GM21717 (cell line): ENCODE measurements around the gene MARCOL.

Source experiments
- ATAC-seq: cut with Tn5 transposase; IDR thresholded peaks from one replicate; pipeline ENCODE4 v1.9.1; 2021; ENCODE audit warnings: mild to moderate bottlenecking, moderate library complexity; ENCODE audit not compliant: unreplicated experiment

Gene MARCOL, protein sequence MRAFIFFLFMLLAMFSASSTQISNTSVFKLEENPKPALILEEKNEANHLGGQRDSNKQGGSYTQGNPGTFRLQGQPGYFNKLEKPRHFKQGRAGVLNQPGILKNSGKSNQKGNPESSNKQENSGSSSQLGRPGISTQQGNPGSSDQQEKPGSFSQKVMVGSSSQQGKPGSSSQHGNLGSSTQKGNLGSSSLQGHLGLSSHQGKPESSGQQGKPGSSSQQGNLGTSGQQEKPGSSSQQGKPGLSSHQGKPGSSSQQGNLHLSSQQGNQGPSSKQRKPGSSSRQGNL

GRCh38 chr5:148238418-148238794, at the start of gene MARCOL:
Gene MARCOL (plus strand): TSS chr5:148238525. CDS start chr5:148238598, 73 bp downstream.
- ATAC-seq = no peak

DNA sequence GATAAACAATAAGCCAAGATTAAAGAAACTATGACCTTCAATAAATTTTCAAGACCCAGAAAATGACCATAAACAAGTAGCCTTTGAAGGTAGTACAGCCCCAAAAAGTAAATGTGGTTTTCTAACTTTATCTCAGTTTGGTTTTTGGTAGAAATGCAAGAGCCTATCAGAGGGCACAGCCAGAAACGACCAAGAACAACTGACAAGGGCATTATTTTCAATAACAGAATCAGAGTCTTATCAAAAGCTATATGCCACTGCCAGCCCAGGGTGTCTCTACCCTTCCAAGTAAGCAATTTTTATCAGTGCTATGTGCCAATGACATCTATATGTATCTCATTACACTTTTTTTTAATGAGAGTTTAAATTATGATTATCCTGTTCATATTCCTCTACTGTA, 47.3 kb upstream of the MARCOL start:
- no peak for ATAC-seq

GRCh38 chr5:148193202-148193601, 45.1 kb upstream of the MARCOL start:
- no peak for ATAC-seq

DNA sequence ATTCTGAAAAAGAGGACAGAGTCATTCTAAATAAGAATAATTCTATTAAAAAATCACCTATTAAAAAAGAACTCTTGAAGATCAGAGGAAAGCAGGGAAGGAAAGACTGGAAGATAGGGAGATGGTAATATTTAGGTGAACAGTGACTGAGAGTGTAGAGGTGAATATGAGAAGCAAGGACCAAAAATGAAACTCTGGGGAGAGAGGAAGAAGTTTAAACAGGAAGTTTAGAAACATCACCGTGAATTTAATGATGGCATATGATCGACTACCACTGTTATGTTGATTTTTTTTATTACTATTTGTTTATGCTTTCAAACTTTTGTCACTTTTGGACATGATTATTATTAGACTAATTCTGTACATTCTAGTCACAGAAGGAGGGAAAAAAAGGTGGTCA, 37.2 kb upstream of the MARCOL start:
- ATAC-seq = no peak

GRCh38 chr5:148202531-148203203, 35.7 kb upstream of the MARCOL start, which contains the start of gene SPINK6:
Gene SPINK6 (plus strand): TSS chr5:148203042. CDS start chr5:148203097, 55 bp downstream.
- ATAC-seq = no peak

- ATAC-seq = no peak
These were observed 33.1 kb upstream of the MARCOL start for GRCh38 chr5:148205044-148205806.

DNA sequence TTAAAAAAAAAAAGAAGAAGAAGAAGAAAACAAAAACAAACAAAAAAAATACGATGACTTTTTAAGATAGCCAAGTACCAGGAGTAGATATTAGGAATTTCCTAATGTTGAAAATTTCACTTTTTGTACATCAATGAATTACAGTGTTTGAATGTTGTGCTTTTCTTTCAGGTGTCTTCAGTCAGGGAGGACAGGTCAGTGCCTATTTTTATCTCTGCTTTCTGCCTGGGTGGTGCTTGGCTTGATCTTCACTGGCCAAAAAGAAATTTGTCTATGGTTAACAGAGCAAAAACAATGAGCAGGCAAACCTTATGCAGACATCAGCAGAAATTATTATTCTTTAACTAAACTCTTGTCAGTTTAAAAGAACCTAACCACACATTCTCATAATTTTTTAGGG, 32.5 kb upstream of the MARCOL start:
- no peak for ATAC-seq

DNA sequence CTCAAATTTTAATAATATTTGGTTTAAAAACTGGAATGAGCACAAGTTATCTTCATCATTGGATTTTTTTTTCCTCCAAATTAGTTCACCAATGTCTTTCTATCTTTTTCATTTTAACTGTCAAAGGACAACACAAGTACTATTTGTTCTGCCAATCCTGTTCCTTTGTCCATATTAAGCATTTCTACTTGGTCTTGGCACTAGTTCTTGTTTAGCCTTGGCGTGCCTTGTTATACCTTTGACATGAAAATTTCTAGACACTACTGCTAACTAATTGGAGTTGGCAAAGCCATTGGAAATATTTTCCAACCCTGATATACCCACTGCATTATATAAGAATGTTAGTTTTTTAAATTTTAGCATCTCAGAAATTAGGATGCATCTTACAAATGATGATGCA, 31.7 kb upstream of the MARCOL start:
- ATAC-seq = no peak

- no peak for ATAC-seq
These were observed 30.1 kb upstream of the MARCOL start for GRCh38 chr5:148208226-148208625.

DNA sequence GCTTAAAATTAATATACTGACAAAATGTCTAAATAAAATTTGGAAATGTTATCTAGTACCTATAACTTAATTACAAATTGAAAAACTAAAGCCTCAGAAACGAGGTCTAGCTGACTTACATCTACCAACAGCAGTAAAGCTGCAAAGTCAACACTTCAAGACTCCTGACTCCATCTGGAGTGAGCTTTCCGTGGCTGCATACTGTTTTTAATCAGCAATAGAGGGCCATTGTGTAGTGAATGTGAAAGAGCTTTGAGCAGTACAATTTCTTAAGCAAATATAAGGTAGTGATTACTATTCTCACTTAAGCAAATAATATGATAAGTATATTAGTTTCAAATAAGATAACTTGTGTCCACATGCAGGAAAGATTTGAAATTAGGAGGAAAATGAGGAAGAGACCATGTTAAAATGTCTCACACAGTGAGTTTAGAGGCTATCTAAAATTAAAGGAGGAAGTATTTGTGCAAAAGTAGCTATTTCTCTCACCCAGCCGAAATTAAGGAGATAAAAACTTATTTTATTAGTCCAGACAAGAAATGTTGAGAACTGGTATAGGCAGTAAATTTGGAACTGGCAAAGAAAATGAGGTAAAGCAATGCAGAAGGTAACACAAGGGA, 29.1 kb upstream of the MARCOL start:
- no peak for ATAC-seq

DNA sequence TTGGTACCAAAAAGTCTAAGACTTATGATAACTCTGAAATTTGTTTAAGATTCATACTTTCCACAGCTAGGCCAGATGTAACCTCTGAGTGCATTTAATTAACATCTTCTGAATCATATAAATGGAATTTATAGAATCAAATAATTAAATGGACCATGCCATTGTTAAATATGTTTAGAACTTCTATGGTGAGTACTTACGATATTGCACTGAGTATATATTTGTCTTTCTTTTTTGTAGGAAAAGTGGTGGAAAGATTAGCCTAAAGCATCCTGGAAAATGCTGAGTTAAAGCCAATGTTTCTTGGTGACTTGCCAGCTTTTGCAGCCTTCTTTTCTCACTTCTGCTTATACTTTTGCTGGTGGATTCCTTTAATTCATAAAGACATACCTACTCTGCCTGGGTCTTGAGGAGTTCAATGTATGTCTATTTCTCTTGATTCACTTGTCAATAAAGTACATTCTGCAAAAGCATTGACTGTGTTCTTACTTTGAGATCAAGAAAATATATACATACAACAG, 23.6 kb upstream of the MARCOL start:
- no peak for ATAC-seq

- ATAC-seq = no peak
These were observed 16.8 kb upstream of the MARCOL start for GRCh38 chr5:148221508-148221907.

GRCh38 chr5:148224117-148224742, 14.1 kb upstream of the MARCOL start:
- ATAC-seq = no peak

DNA sequence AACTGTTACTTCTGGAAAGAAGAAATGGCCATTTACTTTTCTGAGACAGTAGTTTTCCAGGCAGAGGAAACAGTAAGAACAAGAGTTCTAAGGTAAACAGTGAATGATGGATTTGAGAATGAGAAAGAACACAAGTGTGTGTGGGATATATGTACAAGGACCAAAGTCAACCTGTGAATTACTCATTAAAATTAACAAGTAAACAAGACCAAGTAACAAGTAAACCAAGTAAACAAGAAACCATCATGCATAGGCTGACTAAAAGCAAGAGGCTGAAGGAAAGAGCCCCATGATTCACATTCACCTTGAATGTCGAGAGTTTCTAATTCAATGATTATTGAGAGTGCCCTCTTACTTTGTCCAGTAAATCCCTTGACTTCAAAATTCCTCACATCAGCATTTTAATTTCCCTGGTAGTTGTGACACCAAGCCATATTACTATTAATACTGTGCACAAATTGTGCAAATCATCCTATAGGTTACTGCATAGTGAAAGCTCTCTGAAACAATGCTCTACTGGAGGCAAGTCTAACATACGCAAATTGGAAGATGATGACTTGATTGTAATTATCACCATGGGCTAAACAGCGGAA, 9.8 kb upstream of the MARCOL start:
- ATAC-seq = no peak

DNA sequence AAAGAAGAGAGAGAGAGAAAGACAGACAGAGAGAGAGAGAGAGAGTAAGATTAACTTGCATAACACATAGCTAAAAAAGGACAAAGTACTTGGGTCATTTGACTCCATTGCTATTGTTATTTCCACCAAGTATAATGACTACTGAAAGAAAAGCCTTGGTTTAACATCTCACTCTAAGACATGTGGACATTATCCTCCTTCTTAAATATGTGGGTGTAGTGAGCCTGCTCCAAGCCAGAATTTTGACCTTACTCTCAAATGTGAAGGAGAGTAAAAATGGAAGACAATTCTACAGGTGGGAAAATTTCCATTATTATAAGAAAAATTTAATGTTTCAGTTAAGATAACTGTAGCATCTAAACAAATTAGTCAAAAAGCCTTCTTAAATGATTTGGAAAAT, 8.5 kb upstream of the MARCOL start:
- ATAC-seq = no peak

- no peak for ATAC-seq
These were observed 8.1 kb upstream of the MARCOL start for GRCh38 chr5:148230240-148230639.

- ATAC-seq = no peak
These were observed 424 bp upstream of the MARCOL start for GRCh38 chr5:148237785-148238417.

- ATAC-seq = no peak
These were observed 10.6 kb downstream of the MARCOL start for GRCh38 chr5:148248894-148249293.

GRCh38 chr5:148255456-148255855, 17.1 kb downstream of the MARCOL start:
- ATAC-seq = no peak

DNA sequence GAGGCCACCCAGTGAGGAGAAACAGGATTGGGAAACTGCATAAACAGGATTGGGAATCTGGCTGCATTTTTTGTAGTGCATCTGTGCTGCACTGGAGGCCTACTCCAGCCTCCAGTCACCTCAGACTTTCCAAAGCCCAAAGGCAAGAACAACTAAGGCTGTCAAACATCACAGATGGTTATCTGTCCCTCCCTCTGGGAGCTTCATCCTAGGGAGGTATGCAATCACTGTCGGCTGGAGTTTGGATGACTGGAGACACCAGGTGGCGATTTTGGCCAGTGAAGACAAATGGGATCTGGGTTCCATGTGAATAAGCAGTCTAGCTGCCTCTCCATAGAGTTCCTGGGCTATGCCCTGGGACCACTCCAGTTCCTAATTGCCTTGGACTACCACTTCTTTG, 21.0 kb downstream of the MARCOL start:
- no peak for ATAC-seq
